ENCODE measurements around the gene TRAPPC10.
"Not testable (repeated sequence)": the region's sequence is repeated elsewhere in the genome, so short reads cannot be mapped to it uniquely, and the experiment has no call there.

The TRAPPC10 gene

DNA sequence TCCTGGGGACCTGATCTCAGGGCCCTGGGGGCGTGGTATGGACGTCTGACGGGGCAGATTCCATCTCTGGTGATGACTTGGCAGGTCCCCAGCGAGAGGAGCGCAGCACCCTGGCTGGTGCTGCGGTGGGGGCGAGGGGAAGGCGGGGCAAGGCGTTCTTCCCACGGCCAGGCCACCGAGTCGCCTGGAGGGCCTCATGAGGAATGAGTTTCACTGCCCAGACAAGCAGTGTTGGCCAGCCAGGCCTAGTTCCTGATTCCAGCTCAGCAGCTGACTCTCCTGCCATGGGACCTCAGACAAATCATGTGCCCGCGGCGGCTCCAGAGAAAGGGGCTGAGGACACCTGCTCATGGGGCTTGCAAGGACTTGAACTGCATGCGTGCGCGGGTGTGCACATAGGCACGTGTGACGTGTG lies 142.7 kb downstream of the TRAPPC10 start:
- DNase-seq, result not testable (repeated sequence)

DNA sequence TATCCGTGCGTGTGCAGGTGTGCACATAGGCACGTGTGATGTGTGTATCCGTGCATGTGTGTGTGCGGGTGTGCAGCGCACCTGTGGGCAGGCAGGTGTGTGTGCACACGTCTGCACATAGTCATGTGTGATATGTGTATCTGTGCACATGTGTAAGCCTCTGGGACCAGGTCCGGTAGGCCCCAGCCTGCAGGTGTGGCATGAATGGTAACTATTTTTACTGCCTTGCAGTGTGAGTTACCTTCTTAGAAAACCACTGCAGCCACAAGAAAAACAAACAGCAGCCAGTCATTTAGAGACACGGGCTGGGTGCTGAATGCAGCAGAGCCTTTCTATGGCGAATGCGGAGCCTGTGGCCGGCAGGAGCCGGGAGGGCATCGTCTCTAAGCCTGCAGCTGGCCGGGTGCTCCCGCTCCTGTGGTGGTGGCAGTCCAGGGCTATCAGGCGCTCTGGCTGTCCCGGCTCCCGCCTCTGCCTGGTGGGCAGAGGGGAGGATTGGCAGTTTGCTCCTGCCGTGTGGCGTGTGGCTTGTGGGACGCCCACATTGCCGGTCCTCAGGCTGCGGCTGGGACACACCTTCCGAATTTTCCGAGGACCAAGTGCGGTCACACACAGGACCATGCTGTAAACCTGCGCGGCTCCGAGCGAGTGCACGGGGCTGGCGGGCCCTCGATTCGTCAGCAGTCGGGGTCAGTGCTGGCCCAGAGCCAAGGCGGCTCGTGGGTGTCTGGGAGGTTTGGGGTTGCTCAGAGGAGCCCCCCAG lies 143.3 kb downstream of the TRAPPC10 start:
- not testable (repeated sequence) for DNase-seq

DNA sequence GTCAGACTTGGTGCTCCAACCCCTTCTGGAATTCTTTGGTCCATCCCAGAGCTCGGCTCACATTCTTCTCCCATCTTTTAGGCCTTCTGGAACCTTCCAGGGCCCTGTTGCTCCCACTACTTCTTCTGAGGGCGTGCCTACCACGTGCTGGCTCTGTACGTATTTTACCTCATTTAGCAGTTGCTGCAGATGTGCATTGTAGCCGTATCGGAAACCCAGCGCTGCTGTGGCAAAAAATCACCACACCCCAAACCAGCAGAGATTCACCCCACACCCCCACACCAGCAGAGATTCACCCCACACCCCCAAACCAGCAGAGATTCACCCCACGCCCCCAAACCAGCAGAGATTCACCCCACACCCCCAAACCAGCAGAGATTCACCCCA lies 143.9 kb downstream of the TRAPPC10 start:
- not testable (repeated sequence) for DNase-seq
